IMR-90 (cell line): ENCODE data around the gene SLC38A3. TPM values are rescaled to one million over a fixed set of nuclear protein-coding genes. Genes with fewer than 3 reads are reported as not detected.

ENCODE experiments used
- ATAC-seq: fragments of 200-7000 bp; cut with Tn5 transposase; 2 replicates; pipeline ENCODE4 v1.9.1; 2020; ENCODE audit warnings: low read depth, mild to moderate bottlenecking, moderate library complexity
- BruUV-seq: library from RNA; stranded (reverse); fragments of 400-500 nt; replicated peaks from 2 replicates; lab custom pipeline; 2021; lab: Mats Ljungman, UMichigan
- CTCF ChIA-PET: fragments of 300-600 bp; formaldehyde crosslinking; extraction: SDS; loops from one replicate; lab custom pipeline; 2021; ENCODE audit warnings: antibody characterized with exemption; lab: Yijun Ruan, JAX
- POLR2A ChIA-PET: fragments of 300-600 bp; sonication (Branson Sonifier 250); formaldehyde crosslinking; loops from one replicate; lab custom pipeline; 2022; ENCODE audit warnings: antibody characterized with exemption; ENCODE audit not compliant: unreplicated experiment; lab: Charles Lee
- DNase-seq: peaks from one replicate; pipeline ENCODE4 v3.0.0; 2013
- H2AFZ ChIP-seq: replicated peaks from 2 replicates; pipeline ENCODE3; 2013; ENCODE audit warnings: low read length, mild to moderate bottlenecking; ENCODE audit not compliant: poor library complexity
- H2AK5ac ChIP-seq: 2 replicates; pipeline ENCODE4 v1.6.1; 2013; ENCODE audit warnings: low read depth, low read length, inconsistent platforms
- H2AK9ac ChIP-seq: replicated peaks from 2 replicates; pipeline ENCODE3; 2013; ENCODE audit warnings: mild to moderate bottlenecking, low read depth, low read length, moderate library complexity; ENCODE audit not compliant: poor library complexity
- H2BK120ac ChIP-seq: 2 replicates; pipeline ENCODE4 v1.6.1; 2013; ENCODE audit warnings: low read depth, low read length, inconsistent platforms
- H2BK15ac ChIP-seq: 3 replicates; pipeline ENCODE4 v1.6.1; 2013; ENCODE audit warnings: low read depth, low read length, inconsistent platforms
- H2BK20ac ChIP-seq: 2 replicates; pipeline ENCODE4 v1.6.1; 2013; ENCODE audit warnings: low read depth, mild to moderate bottlenecking, inconsistent platforms, low read length, moderate library complexity
- H2BK5ac ChIP-seq: 2 replicates; pipeline ENCODE4 v1.6.1; 2013; ENCODE audit warnings: mild to moderate bottlenecking, low read depth, low read length, inconsistent platforms; ENCODE audit not compliant: poor library complexity, severe bottlenecking
- H3K14ac ChIP-seq: replicated peaks from 2 replicates; pipeline ENCODE4 v1.6.1; 2013; ENCODE audit warnings: low read depth, low read length, inconsistent platforms
- H3K18ac ChIP-seq: 2 replicates; pipeline ENCODE4 v1.6.1; 2013; ENCODE audit warnings: low read depth, low read length, control low read depth
- H3K23ac ChIP-seq: 2 replicates; pipeline ENCODE4 v1.6.1; 2013; ENCODE audit warnings: low read depth, low read length, inconsistent platforms
- H3K27ac ChIP-seq: 2 replicates; pipeline ENCODE4 v1.5.1; 2013; ENCODE audit warnings: mild to moderate bottlenecking, control low read depth, low read length; ENCODE audit not compliant: insufficient read depth
- H3K27me3 ChIP-seq: 2 replicates; pipeline ENCODE4 v1.6.1; 2013; ENCODE audit warnings: low read length; ENCODE audit not compliant: control insufficient read depth, insufficient read depth
- H3K36me3 ChIP-seq: 2 replicates; pipeline ENCODE4 v1.6.1; 2013; ENCODE audit warnings: low read length, mixed read lengths; ENCODE audit not compliant: control insufficient read depth, insufficient read depth
- H3K4ac ChIP-seq: 2 replicates; pipeline ENCODE4 v1.6.1; 2013; ENCODE audit warnings: low read depth, low read length, inconsistent platforms
- H3K4me1 ChIP-seq: 2 replicates; pipeline ENCODE4 v1.6.1; 2013; ENCODE audit warnings: low read length, mixed read lengths; ENCODE audit not compliant: control insufficient read depth, insufficient read depth
- H3K4me2 ChIP-seq: 2 replicates; pipeline ENCODE4 v1.6.1; 2013; ENCODE audit warnings: low read depth, mild to moderate bottlenecking, control low read depth, low read length, moderate library complexity
- H3K4me3 ChIP-seq: 2 replicates; pipeline ENCODE4 v1.5.1; 2013; ENCODE audit warnings: low read depth, mild to moderate bottlenecking, control low read depth, low read length, moderate library complexity; ENCODE audit not compliant: insufficient read depth
- H3K56ac ChIP-seq: 2 replicates; pipeline ENCODE4 v1.6.1; 2013; ENCODE audit warnings: low read length, inconsistent platforms; ENCODE audit not compliant: insufficient read depth; ENCODE audit errors: extremely low read depth
- H3K79me1 ChIP-seq, 2 experiments: 2 replicates each; pipeline ENCODE4 v1.6.1; 2013; ENCODE audit warnings: low read length in 2 of 2, inconsistent platforms in 1 of 2, low read depth in 1 of 2
- H3K9ac ChIP-seq: 2 replicates; pipeline ENCODE4 v1.6.1; 2013; ENCODE audit warnings: low read depth, low read length, control low read depth
- H3K9me1 ChIP-seq: 2 replicates; pipeline ENCODE4 v1.6.1; 2013; ENCODE audit warnings: low read length, inconsistent platforms; ENCODE audit not compliant: insufficient read depth
- H3K9me3 ChIP-seq: 2 replicates; pipeline ENCODE4 v1.6.1; 2013; ENCODE audit warnings: low read length; ENCODE audit not compliant: control insufficient read depth, insufficient read depth
- H4K20me1 ChIP-seq: 2 replicates; pipeline ENCODE4 v1.6.1; 2013; ENCODE audit warnings: low read length, inconsistent platforms; ENCODE audit not compliant: insufficient read depth
- H4K5ac ChIP-seq: 2 replicates; pipeline ENCODE4 v1.6.1; 2013; ENCODE audit warnings: mild to moderate bottlenecking, low read depth, low read length, control low read depth
- H4K8ac ChIP-seq, 2 experiments: 2 replicates each; pipeline ENCODE4 v1.6.1; 2013; ENCODE audit warnings: low read depth in 2 of 2, low read length in 2 of 2, control low read depth in 1 of 2, inconsistent platforms in 1 of 2
- H4K91ac ChIP-seq: 2 replicates; pipeline ENCODE4 v1.6.1; 2013; ENCODE audit warnings: low read depth, low read length, inconsistent platforms; ENCODE audit not compliant: insufficient read depth
- BHLHE40 ChIP-seq: fragments of 150-350 bp; IDR thresholded peaks from 2 replicates; pipeline ENCODE4 v1.6.1; 2016; ENCODE audit warnings: mild to moderate bottlenecking, low read depth, low read length
- CHD1 ChIP-seq: IDR thresholded peaks from 2 replicates; pipeline ENCODE4 v1.6.1; 2012; ENCODE audit warnings: low read depth, low read length, improper control_type of control experiment
- CTCF ChIP-seq: conservative IDR thresholded peaks from 2 replicates; pipeline ENCODE4 v1.5.1; 2012; ENCODE audit warnings: mild to moderate bottlenecking, low read depth, low read length, improper control_type of control experiment
- ELK1 ChIP-seq: fragments of 150-350 bp; IDR thresholded peaks from 2 replicates; pipeline ENCODE4 v1.6.1; 2016; ENCODE audit warnings: low read depth, mild to moderate bottlenecking, low read length, moderate library complexity, borderline replicate concordance
- FOS ChIP-seq: fragments of 150-350 bp; IDR thresholded peaks from 2 replicates; pipeline ENCODE4 v1.6.1; 2016; ENCODE audit warnings: low read depth, low read length
- MAFK ChIP-seq: IDR thresholded peaks from 2 replicates; pipeline ENCODE4 v1.6.1; 2012; ENCODE audit warnings: low read depth, low read length, improper control_type of control experiment
- MAZ ChIP-seq: IDR thresholded peaks from 2 replicates; pipeline ENCODE4 v1.6.1; 2012; ENCODE audit warnings: low read depth, mild to moderate bottlenecking, low read length, improper control_type of control experiment, moderate library complexity, borderline replicate concordance
- MXI1 ChIP-seq: IDR thresholded peaks from 2 replicates; pipeline ENCODE4 v1.6.1; 2012; ENCODE audit warnings: low read depth, mild to moderate bottlenecking, low read length, moderate library complexity, borderline replicate concordance
- NFE2L2 ChIP-seq: fragments of 150-350 bp; IDR thresholded peaks from 2 replicates; pipeline ENCODE4 v1.6.1; 2016; ENCODE audit warnings: low read depth, mild to moderate bottlenecking, low read length
- RAD21 ChIP-seq: IDR thresholded peaks from 2 replicates; pipeline ENCODE4 v1.6.1; 2012; ENCODE audit warnings: low read length, improper control_type of control experiment
- RCOR1 ChIP-seq: IDR thresholded peaks from 2 replicates; pipeline ENCODE4 v1.6.1; 2012; ENCODE audit warnings: mild to moderate bottlenecking, low read length, improper control_type of control experiment; ENCODE audit not compliant: insufficient replicate concordance
- RFX5 ChIP-seq: IDR thresholded peaks from 2 replicates; pipeline ENCODE4 v1.8.0; 2012; ENCODE audit warnings: low read depth, mild to moderate bottlenecking, low read length, moderate library complexity
- SMC3 ChIP-seq: fragments of 150-350 bp; IDR thresholded peaks from 2 replicates; pipeline ENCODE4 v1.6.1; 2016; ENCODE audit warnings: low read depth, mild to moderate bottlenecking, antibody characterized with exemption, low read length, moderate library complexity
- USF2 ChIP-seq: fragments of 150-350 bp; IDR thresholded peaks from 2 replicates; pipeline ENCODE4 v1.6.1; 2017; ENCODE audit warnings: mild to moderate bottlenecking, antibody characterized with exemption, low read length, low read depth
- WGBS, 2 experiments: methylation state at CpG; one replicate each; pipeline versions ENCODE4 v1.1.5 to v1.1.7; 2013; ENCODE audit warnings: missing lambda C conversion rate in 2 of 2; ENCODE audit not compliant: insufficient read length in 1 of 2; ENCODE audit errors: extremely low coverage in 2 of 2; 5-methylcytosine and 5-hydroxymethylcytosine counted together
- dilution Hi-C: fragments of 300-500 bp; cut with HindIII; formaldehyde crosslinking; loops from one replicate; pipeline ENCODE4 v1.14.3; 2018; ENCODE audit warnings: low sequenced_read_pairs; ENCODE audit not compliant: unreplicated experiment
- in situ Hi-C: fragments of 300-500 bp; cut with MboI; formaldehyde crosslinking; loops from 3 replicates; pipeline ENCODE4 v1.14.3; 2019; ENCODE audit warnings: low sequenced_read_pairs, inconsistent platforms, mixed read lengths
- intact Hi-C: fragments of 100-400 bp; cut with micrococcal nuclease; formaldehyde crosslinking; loops from 2 replicates; pipeline ENCODE4 v1.10.0; 2022
- polyA plus RNA-seq, 3 experiments: library from polyadenylated mRNA; depleted of rRNA; stranded (reverse); fragments of >200 nt; gene quantifications; 2 replicates each; pipeline ENCODE4 v1.2.3, GENCODE V29; 2012; ENCODE audit warnings: low replicate concordance in 1 of 3
- total RNA-seq: library from RNA; depleted of rRNA; stranded (reverse); fragments of >200 nt; gene quantifications from 2 replicates; pipeline ENCODE4 v1.2.3, GENCODE V29; 2012

The SLC38A3 gene
- total and polyA plus RNA-seq, 2 of the 4 experiments (the other 2 are of a cell fraction): 0.12 to 0.36 TPM

DNA sequence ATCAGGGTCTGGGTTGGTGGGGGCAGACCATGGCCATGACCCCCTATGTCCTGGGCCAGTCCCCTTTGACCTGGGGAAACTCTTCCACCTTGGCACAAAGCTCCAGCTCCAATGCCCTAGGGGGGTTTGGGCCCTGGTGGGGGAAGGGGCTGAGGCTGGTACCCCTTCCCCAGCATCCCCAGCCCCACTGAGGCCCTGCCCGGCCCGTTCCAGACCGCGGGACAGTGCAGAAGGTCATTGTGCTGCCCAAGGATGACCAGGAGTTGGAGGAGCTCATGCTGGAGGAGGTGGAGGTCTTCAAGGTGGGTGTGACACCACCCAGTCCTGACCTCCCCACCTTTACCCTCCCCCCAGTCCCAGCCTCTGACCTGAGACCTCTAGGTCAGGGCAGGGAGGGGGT is 19.8 kb upstream of the SLC38A3 start:
- H3K4me1 ChIP-seq: no peaks in the 10 kb centered on the region
- no peak overlapping the region for H3K27ac ChIP-seq
- WGBS, 2 experiments: no CpG with 5 or more reads among the region's 4 CpGs
- H3K9ac ChIP-seq: no peak overlapping the region
- no peak overlapping the region for H4K91ac ChIP-seq
- intact Hi-C loops: no loop called here
- no peak overlapping the region for H3K23ac ChIP-seq
- ChIA-PET POLR2A (no interaction called here), CTCF (no interaction called here)
- no peak overlapping the region for H3K18ac ChIP-seq
- H2BK20ac ChIP-seq: no peak overlapping the region
- H3K9me3 ChIP-seq: no peaks in the 10 kb centered on the region
- H3K9me1 ChIP-seq: no peaks in the 10 kb centered on the region
- H3K27me3 ChIP-seq: no peaks in the 10 kb centered on the region
- BruUV-seq: no TSS peak
- no peak overlapping the region for H2BK5ac ChIP-seq
- no peak for ATAC-seq
- H4K8ac ChIP-seq: no peak overlapping the region
- in situ Hi-C loops: no loop called here
- H4K20me1 ChIP-seq: no peaks in the 10 kb centered on the region
- H2AK9ac ChIP-seq: no peak overlapping the region
- H3K56ac ChIP-seq: no peak overlapping the region
- DNase-seq: no peak
- H2BK120ac ChIP-seq: no peak overlapping the region
- no peak overlapping the region for H3K4ac ChIP-seq
- TF ChIP-seq RAD21: no peak
- no peak for TF ChIP-seq FOS
- no peak for TF ChIP-seq ELK1
- TF ChIP-seq RFX5: no peak
- TF ChIP-seq CTCF: no peak
- no peak for TF ChIP-seq SMC3
- no peak for TF ChIP-seq NFE2L2
- no peak for TF ChIP-seq MAZ
- TF ChIP-seq RCOR1: no peak
- TF ChIP-seq MXI1: no peak
- TF ChIP-seq BHLHE40: no peak
- TF ChIP-seq USF2: no peak
- TF ChIP-seq CHD1: no peak
- TF ChIP-seq MAFK: no peak
- H2AK5ac ChIP-seq: no peak overlapping the region
- H3K14ac ChIP-seq: no peak overlapping the region
- H3K4me3 ChIP-seq: no peak overlapping the region
- H3K4me2 ChIP-seq: no peak overlapping the region
- peaks cover 34% of the 10 kb centered on the region for H3K36me3 ChIP-seq
- H2BK15ac ChIP-seq: no peak overlapping the region
- H3K79me1 ChIP-seq: no peaks in the 10 kb centered on the region
- H4K5ac ChIP-seq: no peak overlapping the region
- no peak overlapping the region for H2AFZ ChIP-seq
- dilution Hi-C loops: no loop called here
